Stomach smooth muscle (tissue), 2 donors: ENCODE measurements around the gene RPIA.
A peak's percentile ranks its signal among the peaks of the same experiment; 100 is the strongest.
"Not testable (repeated sequence)": the region's sequence is repeated elsewhere in the genome, so short reads cannot be mapped to it uniquely, and the experiment has no call there.

ENCODE experiments used
- H3K27ac ChIP-seq: one replicate; pipeline ENCODE4 v1.7.0; 2013; ENCODE audit warnings: mild to moderate bottlenecking, low read length, inconsistent platforms
- H3K27me3 ChIP-seq, 2 donors: one replicate each; pipeline ENCODE4 v1.7.0; 2013; ENCODE audit warnings: low read length in 2 of 2; ENCODE audit not compliant: insufficient read depth in 2 of 2, control insufficient read depth in 1 of 2
- H3K36me3 ChIP-seq, 2 donors: one replicate each; pipeline ENCODE4 v1.7.0; 2013; ENCODE audit warnings: low read length in 2 of 2; ENCODE audit not compliant: control insufficient read depth in 2 of 2, insufficient read depth in 2 of 2
- H3K4me1 ChIP-seq: one replicate; pipeline ENCODE4 v1.7.0; 2013; ENCODE audit warnings: low read length; ENCODE audit not compliant: control insufficient read depth, insufficient read depth
- H3K4me3 ChIP-seq, 2 donors: one replicate each; pipeline ENCODE4 v1.7.0; 2013; ENCODE audit warnings: low read length in 2 of 2
- H3K9ac ChIP-seq, 2 donors: one replicate each; pipeline ENCODE4 v1.7.0; 2013; ENCODE audit warnings: low read length in 2 of 2, mild to moderate bottlenecking in 1 of 2
- H3K9me3 ChIP-seq, 2 donors: one replicate each; pipeline ENCODE4 v1.7.0; 2013; ENCODE audit warnings: low read length in 2 of 2; ENCODE audit not compliant: control insufficient read depth in 2 of 2
- donor health status: healthy.
- donor health status: Pancreatic carcinoma.

RPIA gene

GRCh38 chr2:88753833-88754584 is 62.5 kb downstream of the RPIA start:
- no peak overlapping the region for H3K27ac ChIP-seq

GRCh38 chr2:88754585-88755320 is 63.3 kb downstream of the RPIA start:
- Histone ChIP-seq H3K4me3 (no peak overlapping the region), H3K9ac (no peak overlapping the region), H3K27ac (no peak overlapping the region), H3K9me3 (peaks cover 0 to 2% of the 10 kb centered on the region in 2 donors), H3K36me3 (peaks cover 14% of the 10 kb centered on the region in 2 donors), H3K4me1 (no peaks in the 10 kb centered on the region), H3K27me3 (no peaks in the 10 kb centered on the region)

More at GRCh38 chr2:88753833-88754584, 62.5 kb downstream of the RPIA start:
- H3K4me3 ChIP-seq: no peak overlapping the region
- no peaks in the 10 kb centered on the region for H3K27me3 ChIP-seq
- peaks cover 14 to 16% of the 10 kb centered on the region in 2 donors for H3K36me3 ChIP-seq
- H3K9ac ChIP-seq: no peak overlapping the region
- no peaks in the 10 kb centered on the region for H3K4me1 ChIP-seq
- peaks cover 0 to 2% of the 10 kb centered on the region in 2 donors for H3K9me3 ChIP-seq

- Histone ChIP-seq H3K27me3 (no peaks in the 10 kb centered on the region), H3K9ac (no peak overlapping the region), H3K4me1 (no peaks in the 10 kb centered on the region), H3K4me3 (no peak overlapping the region), H3K9me3 (peaks cover 0 to 2% of the 10 kb centered on the region in 2 donors), H3K27ac (no peak overlapping the region), H3K36me3 (peaks cover 12 to 13% of the 10 kb centered on the region in 2 donors)
Measured at GRCh38 chr2:88755836-88756235, 64.4 kb downstream of the RPIA start.

- Histone ChIP-seq H3K4me3 (no peak overlapping the region), H3K9me3 (peaks cover 0 to 2% of the 10 kb centered on the region in 2 donors), H3K9ac (no peak overlapping the region), H3K27ac (no peak overlapping the region), H3K27me3 (no peaks in the 10 kb centered on the region), H3K4me1 (no peaks in the 10 kb centered on the region), H3K36me3 (peaks cover 5 to 12% of the 10 kb centered on the region in 2 donors)
Measured at GRCh38 chr2:88757025-88757424, 65.6 kb downstream of the RPIA start.

- not testable (repeated sequence) for H3K4me1 ChIP-seq, H3K9ac ChIP-seq, H3K9me3 ChIP-seq, H3K27ac ChIP-seq, H3K4me3 ChIP-seq, H3K27me3 ChIP-seq, H3K36me3 ChIP-seq
Measured at GRCh38 chr2:88758702-88759101, 67.2 kb downstream of the RPIA start.

- Histone ChIP-seq H3K27me3 (peaks cover 10 to 17% of the 10 kb centered on the region in 2 donors), H3K9ac (no peak overlapping the region), H3K9me3 (peaks cover 2 to 3% of the 10 kb centered on the region in 2 donors), H3K4me1 (peaks cover 4% of the 10 kb centered on the region), H3K4me3 (no peak overlapping the region), H3K36me3 (no peaks in the 10 kb centered on the region), H3K27ac (no peak overlapping the region)
Measured at GRCh38 chr2:88760819-88761598, 69.5 kb downstream of the RPIA start.

- Histone ChIP-seq H3K9me3 (peaks cover 0 to 3% of the 10 kb centered on the region in 2 donors), H3K4me1 (peaks cover 4% of the 10 kb centered on the region), H3K27ac (no peak overlapping the region), H3K4me3 (no peak overlapping the region), H3K36me3 (no peaks in the 10 kb centered on the region), H3K27me3 (peaks cover 10 to 17% of the 10 kb centered on the region in 2 donors), H3K9ac (no peak overlapping the region)
Measured at GRCh38 chr2:88764141-88764849, 72.8 kb downstream of the RPIA start.

- H3K27ac ChIP-seq: no peak overlapping the region
- H3K9me3 ChIP-seq: peaks cover 0 to 3% of the 10 kb centered on the region in 2 donors
- peak overlapping the region in 1 of 2 donors; percentile 44 for H3K4me3 ChIP-seq
- H3K27me3 ChIP-seq: peaks cover 10 to 17% of the 10 kb centered on the region in 2 donors
- H3K4me1 ChIP-seq: peaks cover 4% of the 10 kb centered on the region
- no peaks in the 10 kb centered on the region for H3K36me3 ChIP-seq
- no peak overlapping the region for H3K9ac ChIP-seq
Measured at GRCh38 chr2:88764850-88765153, 73.3 kb downstream of the RPIA start.

- Histone ChIP-seq H3K36me3 (no peaks in the 10 kb centered on the region), H3K27me3 (peaks cover 10 to 17% of the 10 kb centered on the region in 2 donors), H3K4me3 (peak overlapping the region in 1 of 2 donors; percentile 44), H3K4me1 (peaks cover 4% of the 10 kb centered on the region), H3K9ac (no peak overlapping the region), H3K9me3 (peaks cover 0 to 3% of the 10 kb centered on the region in 2 donors), H3K27ac (no peak overlapping the region)
Measured at GRCh38 chr2:88765154-88765888, 73.8 kb downstream of the RPIA start.
